Activated CD8-positive, alpha-beta memory T cell treated with anti-CD3 and anti-CD28 coated beads, Interleukin-2, amount 50 U/mL, for 4 hours (primary cell): Measurements from ENCODE around the gene UBAP1L.
"Not testable (repeated sequence)": the region's sequence is repeated elsewhere in the genome, so short reads cannot be mapped to it uniquely, and the experiment has no call there.

Source experiments
- DNase-seq: peaks from one replicate; pipeline ENCODE4 v3.0.0-alpha.2; 2020

The UBAP1L gene

GRCh38 chr15:65115086-65115485, at the start of gene UBAP1L:
UBAP1L (minus strand) TSS chr15:65115200; CDS start chr15:65106215, 8,985 bp downstream.
- DNase-seq = no peak

DNA sequence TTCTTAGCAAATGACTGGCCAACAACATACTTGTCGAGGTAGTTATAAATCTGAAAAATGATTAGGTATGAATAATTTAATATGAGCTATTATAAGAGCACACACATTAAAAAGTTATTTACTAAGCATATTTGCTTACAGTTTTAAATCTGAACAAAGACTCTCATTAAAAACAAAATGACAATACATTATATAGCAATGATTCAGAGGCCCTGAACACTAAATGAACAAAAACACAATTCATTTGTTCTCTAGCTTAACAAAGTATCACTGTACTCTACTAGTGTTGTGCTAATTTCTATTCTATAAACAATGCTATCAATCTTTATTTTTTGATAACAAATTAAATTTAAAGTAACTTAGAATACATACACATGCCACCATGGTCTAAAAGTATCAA, 49.1 kb upstream of the UBAP1L start:
- DNase-seq = no peak

- DNase-seq = no peak
Measured at GRCh38 chr15:65163041-65163440, 48.0 kb upstream of the UBAP1L start.

DNA sequence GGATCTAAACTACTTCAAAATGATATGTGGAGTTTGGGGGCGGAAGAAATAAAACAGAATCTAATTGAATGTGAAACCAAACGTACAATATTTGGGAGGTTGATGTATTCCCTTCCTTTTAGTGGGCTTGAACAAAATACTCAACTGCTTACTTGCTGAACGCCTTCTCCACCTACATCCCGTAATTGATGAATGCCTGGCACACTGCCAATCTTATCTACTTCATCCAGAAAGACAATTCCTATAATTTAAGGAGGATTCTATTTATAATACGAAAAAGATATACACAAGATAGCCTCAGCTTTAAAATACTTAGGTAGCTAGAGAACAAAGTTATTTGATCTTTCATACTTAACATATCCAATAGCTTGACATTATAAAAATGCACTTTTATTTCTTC, 41.7 kb upstream of the UBAP1L start:
- DNase-seq = no peak

GRCh38 chr15:65154720-65155119, 39.7 kb upstream of the UBAP1L start:
- DNase-seq = no peak

- no peak for DNase-seq
Measured at GRCh38 chr15:65147902-65148301, 32.9 kb upstream of the UBAP1L start.

GRCh38 chr15:65146438-65146837, 31.4 kb upstream of the UBAP1L start:
- DNase-seq = no peak

- not testable (repeated sequence) for DNase-seq
Measured at GRCh38 chr15:65138631-65139030, 23.6 kb upstream of the UBAP1L start.

DNA sequence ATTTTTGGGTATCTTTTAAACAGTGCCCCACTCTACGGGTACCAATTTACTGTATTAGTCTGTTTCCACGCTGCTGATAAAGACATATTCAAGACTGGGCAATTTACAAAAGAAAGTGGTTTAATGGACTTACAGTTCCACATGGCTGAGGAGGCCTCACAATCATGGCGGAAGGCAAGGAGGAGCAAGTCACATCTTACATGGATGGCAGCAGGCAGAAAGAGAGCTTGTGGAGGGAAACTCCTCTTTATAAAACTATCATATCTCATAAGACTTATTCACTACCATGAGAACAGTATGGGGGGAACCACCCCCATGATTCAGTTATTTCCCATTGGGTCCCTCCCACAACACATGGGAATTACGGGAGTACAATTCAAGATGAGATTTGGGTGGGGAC, 22.9 kb upstream of the UBAP1L start:
- DNase-seq = not testable (repeated sequence)

DNA sequence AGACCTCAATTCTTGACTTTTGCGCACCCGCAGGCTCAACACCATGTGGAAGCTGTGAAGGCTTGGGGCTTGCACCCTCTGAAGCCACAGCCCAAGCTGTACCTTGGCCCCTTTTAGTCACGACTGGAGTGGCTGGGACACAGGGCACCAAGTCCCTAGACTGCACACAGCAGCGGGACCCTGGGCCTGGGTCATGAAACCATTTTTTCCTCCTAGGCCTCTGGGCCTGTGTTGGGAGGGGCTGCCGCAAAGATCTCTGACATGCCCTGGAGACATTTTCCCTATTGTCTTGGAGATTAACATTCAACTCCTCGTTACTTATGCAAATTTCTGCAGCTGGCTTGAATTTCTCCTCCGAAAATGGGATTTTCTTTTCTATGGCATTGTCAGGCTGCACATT, 22.1 kb upstream of the UBAP1L start:
- not testable (repeated sequence) for DNase-seq

GRCh38 chr15:65134538-65134937, 19.5 kb upstream of the UBAP1L start:
- DNase-seq = no peak

- DNase-seq = peak; percentile 82
Measured at GRCh38 chr15:65133548-65134200, 18.7 kb upstream of the UBAP1L start, which contains the start of gene PDCD7. PDCD7 (minus strand) TSS chr15:65133808; CDS start chr15:65133781, 27 bp downstream.

DNA sequence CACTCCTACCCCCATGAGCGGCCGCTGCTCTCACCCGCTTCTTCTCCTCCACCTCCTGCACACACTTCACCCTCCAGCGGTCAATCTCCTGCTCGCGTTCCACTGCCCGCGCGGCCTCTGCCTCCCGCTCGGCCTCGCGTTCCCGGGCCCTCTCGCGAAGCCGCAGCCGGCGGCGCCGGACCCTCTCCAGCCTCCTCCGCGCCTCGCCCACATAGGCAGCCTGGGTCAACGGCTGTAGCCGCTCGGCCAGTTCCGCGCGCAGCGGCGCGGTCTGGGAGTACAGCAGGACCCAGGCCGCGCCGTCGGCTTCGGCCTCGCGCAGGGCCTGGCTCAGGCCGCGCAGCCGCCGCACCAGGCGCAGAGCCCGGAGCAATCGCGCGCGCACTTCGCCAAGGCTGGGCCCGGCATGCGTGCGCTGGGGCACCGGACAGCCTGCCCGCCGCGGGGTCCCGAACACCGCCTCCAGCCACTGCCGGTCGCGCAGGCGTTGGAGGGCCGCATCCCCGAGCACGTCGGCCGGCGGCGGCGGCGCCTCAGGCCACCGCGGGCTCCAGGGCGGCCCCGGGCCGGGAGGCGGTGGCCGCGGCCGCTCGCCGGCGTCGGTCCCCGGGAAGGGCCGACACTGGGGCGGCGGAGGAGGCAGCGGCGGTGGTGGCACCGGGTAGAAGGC, 18.0 kb upstream of the UBAP1L start:
- peak; percentile 20 for DNase-seq

DNA sequence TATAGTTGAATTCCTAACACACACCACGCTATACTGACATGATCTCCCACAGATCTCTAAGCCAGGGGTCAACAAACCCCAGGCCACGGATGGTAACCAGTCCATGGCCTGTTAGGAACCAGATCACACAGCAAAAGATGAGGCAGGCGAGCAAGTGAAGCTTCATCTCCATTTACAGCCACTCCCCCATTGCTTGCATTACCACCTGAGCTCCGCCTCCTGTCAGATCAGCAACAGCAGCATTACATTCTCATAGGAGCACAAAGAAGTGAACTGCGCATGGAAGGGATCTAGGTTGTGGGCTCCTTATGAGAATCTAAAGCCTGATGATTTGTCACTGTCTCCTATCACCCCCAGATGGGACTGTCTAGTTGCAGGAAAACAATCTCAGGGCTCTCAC, 15.9 kb upstream of the UBAP1L start:
- DNase-seq = no peak

GRCh38 chr15:65115542-65115941, 542 bp upstream of the UBAP1L start:
- DNase-seq = no peak

GRCh38 chr15:65110676-65111292, 4.2 kb downstream of the UBAP1L start:
- DNase-seq = no peak

GRCh38 chr15:65106011-65106590, 8.9 kb downstream of the UBAP1L start:
- no peak for DNase-seq

GRCh38 chr15:65105038-65105437, 10.0 kb downstream of the UBAP1L start:
- DNase-seq = no peak

DNA sequence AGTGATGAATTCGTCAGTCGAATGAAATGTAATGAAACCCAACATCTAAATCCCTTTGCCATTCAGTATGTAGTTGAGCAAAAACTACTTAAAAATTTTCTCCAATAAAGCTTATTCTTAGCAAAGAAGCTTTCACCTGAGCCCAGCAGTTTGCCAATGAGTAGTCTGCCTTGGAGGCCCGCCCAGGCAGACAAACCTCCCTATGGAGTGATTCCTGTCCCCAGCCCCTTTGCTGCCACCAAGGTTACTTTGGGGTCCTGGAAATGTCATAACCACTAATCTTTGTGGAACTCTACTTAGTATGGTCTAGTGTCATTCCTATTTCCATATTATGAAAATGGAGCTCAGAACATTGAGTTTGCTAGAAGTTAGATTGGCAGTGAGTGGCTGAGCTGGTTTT, 12.1 kb downstream of the UBAP1L start:
- no peak for DNase-seq

DNA sequence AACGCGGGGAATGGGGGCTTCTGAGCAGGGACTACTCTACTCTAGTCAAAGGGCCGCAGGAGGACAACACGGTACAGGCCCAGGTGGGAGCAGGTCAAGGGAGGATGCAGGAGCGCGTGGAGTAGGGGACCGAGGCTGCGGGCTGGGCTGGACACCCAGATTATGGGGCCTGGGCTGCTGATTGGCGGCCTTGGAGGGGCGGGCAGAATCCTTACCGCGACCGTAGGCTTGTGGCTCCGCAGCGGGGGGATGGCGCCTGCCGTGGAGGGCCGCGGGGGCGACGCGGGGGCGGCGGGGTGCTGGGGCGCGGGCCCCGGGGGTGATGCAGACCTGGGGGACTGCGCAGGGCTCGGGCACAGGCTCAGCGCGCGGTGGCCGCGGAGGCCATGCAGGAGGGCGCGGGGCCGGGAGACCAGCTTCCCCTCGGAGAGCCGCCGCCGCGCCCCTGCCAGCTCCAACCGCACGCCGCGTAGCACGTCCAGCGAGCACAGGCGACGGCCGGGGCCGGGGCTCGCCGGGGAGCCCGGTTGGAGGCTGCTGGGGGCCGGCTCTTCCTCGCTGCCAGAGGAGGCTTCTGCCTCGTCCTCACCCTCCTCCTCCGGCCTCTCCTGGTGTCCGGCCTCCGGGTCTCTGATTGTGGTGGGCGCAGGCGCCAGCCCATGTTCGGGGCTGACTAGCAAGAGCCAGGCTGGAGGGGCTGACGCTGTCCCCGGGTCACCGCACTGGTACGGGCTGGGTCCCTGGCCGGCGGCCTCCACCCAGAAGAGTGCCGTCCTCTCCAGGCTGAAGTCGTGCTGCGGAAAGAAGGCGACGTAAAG, 12.9 kb downstream of the UBAP1L start:
- DNase-seq = no peak

GRCh38 chr15:65101411-65101890, 13.5 kb downstream of the UBAP1L start:
- DNase-seq = peak; percentile 50

- DNase-seq = no peak
Measured at GRCh38 chr15:65100442-65100841, 14.6 kb downstream of the UBAP1L start.

GRCh38 chr15:65099801-65100200, 15.2 kb downstream of the UBAP1L start:
- DNase-seq = not testable (repeated sequence)
